IPS-18c (cell line): ENCODE data around the gene RFPL2.

Experiments used
- H3K4me3 ChIP-seq: 2 replicates; pipeline ENCODE4 v1.7.0; 2013; ENCODE audit warnings: low read depth, mild to moderate bottlenecking, low read length, moderate library complexity; ENCODE audit not compliant: insufficient read depth
- H3K9me3 ChIP-seq: one replicate; pipeline ENCODE4 v1.6.1; 2013; ENCODE audit warnings: mild to moderate bottlenecking, low read length, moderate library complexity; ENCODE audit not compliant: control insufficient read depth, insufficient read depth

Gene RFPL2

DNA sequence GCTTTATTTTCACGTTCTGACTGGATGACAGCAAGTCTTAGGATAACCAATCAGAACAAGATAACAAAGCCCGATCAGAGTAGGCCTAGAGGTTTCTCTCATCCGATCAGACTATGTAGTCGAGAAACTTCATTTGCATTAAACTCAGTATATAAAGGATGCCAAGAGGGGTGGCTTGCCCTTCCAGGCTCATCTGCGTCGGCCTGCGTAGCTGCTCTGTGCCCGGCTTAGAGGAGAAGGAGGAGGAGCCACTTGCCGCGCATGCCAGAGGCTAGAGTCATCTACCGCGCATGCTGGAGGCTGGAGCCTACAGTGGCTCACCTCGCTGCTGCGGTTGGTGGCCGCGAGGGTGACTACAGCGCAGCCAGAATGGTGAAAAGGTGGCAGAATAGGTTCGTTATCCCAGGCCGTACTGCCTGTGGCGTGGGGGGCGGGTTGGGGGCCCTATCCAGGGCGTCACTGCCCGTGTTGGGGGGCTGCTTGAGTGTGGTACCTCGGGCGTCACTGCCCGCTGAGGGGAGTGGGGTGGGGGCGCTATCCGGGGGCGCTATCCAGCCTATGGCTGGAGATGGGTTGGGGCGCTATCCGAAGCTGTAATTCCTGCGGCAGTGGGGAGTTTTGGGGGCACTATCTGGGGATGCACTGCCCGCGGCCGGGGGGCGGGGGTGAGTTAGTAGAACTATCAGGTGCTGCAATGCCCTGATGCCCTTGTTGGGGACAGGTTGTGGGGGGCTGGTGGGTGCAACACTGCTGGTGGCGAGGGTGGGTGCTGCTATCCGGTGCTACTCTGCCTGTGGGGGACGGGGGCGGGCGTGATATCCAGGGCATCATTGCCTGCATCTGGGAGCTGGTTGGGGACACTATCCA lies at the start of gene RFPL2:
RFPL2 (minus strand) TSS at position 218 of the 867 bp plus-strand sequence. CDS start 2,622 bp downstream, outside the sequence.
- H3K4me3 ChIP-seq: peak within 1 kb of the TSS; percentile 36

DNA sequence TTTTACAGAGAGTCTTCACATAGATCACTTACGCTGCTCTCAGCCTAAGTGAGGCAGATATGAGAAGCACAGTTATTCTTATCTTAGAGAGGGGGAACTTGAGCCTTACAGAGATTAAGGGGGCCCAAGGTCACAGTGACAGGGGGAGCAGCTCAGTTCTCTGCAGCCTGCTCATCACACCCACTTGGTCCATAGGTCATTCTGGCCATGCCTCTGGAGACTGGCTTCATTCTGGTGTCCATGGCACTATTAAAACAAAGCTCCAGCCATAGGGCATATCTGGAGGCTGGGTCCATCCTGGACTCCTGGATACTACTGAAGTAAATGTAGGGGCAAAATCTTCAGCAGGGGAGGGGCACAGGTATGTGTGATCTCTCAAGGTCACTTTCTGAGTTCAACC lies 44.4 kb upstream of the RFPL2 start:
- Histone ChIP-seq H3K4me3 (no peak overlapping the region), H3K9me3 (no peaks in the 10 kb centered on the region)

More for the DNA sequence above, at the start of gene RFPL2:
- H3K9me3 ChIP-seq: peaks cover 3% of the 10 kb centered on the region

DNA sequence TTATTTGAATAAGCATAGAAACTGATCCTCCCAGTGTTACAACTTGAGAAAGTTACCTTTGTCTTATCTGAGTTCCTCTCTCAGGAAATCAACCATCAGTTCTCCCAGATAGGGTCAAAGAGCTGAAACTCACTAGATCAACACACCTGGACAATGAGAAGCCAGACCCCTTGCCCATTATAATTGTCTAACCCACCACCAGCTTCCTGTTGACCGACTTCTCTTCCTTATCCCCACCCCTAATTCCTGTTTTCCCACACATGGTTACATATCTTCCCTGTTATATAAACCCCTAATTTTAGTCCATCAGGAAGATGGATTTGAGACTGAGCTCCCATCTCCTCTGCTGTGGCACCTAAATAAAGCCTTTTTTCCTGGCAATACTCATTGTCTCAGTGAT lies 43.4 kb upstream of the RFPL2 start:
- Histone ChIP-seq H3K9me3 (no peaks in the 10 kb centered on the region), H3K4me3 (no peak overlapping the region)

DNA sequence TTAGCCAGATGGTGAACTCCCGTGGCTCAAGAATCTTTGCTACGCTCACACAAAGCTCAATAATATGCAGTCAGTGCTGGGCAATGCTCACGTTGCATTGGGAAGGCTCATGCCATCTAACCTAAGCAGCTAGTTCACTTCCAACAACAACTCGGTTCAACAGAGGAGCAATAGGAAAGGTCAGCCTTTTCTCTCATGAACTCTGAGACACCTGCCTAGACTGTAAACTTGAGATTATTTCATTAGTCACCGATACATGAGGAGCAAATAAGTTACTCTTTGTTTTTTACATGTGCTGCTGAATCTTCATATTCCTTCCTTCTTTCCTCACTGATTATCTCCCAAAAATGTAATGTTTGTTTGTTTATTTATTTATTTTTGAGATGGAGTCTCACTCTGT lies 41.3 kb upstream of the RFPL2 start:
- Histone ChIP-seq H3K9me3 (no peaks in the 10 kb centered on the region), H3K4me3 (no peak overlapping the region)

DNA sequence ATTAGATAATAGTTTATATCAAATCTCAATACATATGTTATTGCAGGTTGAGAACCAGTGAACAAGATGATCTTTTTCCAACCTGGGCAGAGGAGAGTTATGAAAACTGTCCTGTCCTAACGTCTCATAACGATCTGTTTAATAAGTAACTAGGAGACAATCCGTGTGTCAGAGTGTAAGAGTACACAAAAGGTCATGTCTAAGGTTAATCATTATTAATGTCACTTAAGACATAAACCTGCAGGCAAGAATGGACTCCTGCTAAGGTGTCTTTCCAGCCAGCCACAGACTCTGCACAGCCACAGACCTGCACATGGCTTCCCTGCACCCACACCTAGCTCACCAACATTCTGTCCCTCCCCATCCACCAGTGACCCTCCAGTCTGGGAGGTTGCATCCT lies 40.2 kb upstream of the RFPL2 start:
- Histone ChIP-seq H3K4me3 (no peak overlapping the region), H3K9me3 (no peaks in the 10 kb centered on the region)

DNA sequence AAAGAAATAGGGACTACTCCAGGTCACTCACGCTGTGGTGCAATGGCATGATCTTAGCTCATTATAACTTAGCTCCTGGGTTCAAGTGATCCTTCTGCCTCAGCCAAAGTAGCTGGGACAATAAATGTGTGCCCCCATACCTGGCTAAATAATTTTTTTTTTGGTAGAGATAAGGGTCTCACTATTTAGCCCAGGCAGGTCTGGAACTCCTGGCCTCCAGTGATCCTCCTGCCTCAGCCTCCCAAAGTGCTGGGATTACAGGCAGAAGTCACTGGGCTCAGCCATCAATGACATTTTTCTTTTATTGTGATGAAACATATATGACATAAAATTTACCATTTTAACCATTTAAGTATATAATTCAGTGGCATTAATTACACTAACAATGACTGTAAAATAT lies 39.7 kb upstream of the RFPL2 start:
- no peak overlapping the region for H3K4me3 ChIP-seq
- H3K9me3 ChIP-seq: no peaks in the 10 kb centered on the region

DNA sequence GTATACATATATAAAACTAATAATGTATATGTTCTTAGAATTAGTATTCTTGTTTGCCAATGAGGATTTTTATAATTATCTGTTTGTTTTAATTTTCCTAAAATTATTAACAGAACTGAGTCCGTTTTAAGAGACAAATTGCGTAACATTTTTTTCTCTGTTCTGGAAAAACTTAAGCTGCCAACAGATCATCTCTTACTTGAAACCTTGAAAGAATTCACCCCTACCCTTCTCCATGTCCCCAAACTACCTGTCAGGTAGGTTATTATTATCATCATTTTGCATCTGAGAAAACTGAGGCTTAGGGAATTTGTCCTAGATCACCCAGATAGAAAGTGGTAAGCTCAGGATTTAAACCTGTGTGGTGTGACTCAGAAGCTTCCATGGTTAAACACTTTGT lies 35.6 kb upstream of the RFPL2 start:
- Histone ChIP-seq H3K9me3 (no peaks in the 10 kb centered on the region), H3K4me3 (no peak overlapping the region)

DNA sequence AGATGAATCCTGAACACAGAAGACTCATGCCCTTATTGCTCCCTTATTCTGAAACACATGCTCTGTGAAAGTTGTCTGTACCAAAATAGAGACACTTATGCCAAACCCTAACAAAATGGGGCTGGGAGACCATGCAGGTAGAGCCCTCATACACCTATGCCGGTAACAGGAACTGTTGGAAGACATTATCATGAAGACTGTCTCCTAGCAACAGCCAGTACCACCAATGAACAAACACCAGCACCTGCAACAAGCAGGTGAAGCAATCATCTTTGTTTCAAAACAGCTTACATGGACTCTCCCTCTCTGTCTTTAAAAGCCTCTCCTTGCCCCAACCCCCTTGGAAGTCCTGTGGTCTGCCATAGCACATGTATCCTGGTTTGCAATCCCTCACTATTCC lies 33.0 kb upstream of the RFPL2 start:
- no peak overlapping the region for H3K4me3 ChIP-seq
- H3K9me3 ChIP-seq: no peaks in the 10 kb centered on the region

DNA sequence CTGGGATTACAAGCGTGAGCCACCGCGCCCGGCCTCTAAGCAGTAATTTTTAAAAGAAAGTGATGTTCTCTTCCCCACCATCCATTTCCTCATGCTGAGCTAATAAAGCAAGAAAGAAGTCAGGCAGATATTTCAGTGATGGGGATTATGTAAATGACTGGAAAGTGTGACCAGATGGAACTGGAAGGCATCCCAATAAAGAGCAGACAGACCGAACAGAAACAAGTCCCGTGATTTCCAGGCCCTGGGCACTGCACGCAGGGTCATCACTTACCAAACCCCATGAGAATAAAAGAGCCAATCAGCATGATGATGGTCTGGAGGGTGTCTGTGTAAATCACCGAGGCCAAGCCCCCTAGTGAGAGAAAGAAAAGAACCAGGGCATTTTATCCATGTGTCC lies 32.1 kb upstream of the RFPL2 start:
- H3K9me3 ChIP-seq: no peaks in the 10 kb centered on the region

DNA sequence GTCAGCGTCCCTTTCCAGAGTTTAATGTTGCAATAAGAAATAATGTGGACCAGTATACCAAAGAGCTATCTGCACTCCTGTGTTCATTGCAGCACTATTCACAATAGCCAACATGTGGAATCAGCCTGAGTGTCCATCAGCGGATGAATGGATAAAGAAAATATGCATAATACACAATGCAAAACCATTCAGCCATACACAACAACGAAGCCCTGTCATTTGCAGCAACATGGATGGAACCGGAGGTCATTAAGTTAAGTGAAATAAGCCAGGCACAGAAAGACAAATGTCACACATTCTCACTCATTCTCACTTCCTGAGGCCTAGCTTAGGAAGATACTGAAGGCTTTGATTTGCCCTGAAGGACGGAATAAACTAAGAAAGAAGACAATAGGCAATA lies 28.2 kb upstream of the RFPL2 start:
- H3K4me3 ChIP-seq: no peak overlapping the region

More for the DNA sequence above, 32.1 kb upstream of the RFPL2 start:
- no peak overlapping the region for H3K4me3 ChIP-seq

DNA sequence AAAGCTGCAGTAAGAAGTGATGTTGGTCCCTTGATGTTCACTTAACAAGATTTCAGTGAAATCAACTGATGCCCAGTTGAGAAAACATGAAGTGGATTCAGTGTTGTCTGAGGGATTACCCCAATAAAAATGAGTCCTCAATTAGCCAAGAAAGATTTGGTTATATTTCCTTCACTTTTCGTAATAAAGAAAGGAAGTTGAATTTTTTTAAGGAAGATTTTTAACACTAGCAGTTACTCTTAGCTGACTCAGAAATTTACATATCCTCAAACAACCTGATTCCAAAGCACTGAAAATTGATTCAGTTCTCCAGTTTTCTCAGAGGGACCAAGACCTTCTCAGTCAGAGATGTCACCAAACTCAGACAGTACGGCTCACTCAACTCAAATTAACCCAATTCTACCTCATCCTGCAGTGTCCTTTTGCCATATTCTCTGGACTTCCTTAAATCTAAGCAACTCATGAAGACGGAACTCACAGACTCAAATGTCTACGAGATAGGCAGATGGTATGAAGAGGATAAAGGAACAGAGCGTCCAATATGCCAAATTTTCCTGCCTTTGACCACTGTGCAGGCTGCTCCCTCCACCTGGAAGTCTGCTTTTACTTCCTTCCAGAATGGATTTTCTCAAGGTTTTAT lies 27.4 kb upstream of the RFPL2 start:
- Histone ChIP-seq H3K4me3 (no peak overlapping the region), H3K9me3 (no peaks in the 10 kb centered on the region)

More for the DNA sequence above, 28.2 kb upstream of the RFPL2 start:
- no peaks in the 10 kb centered on the region for H3K9me3 ChIP-seq

DNA sequence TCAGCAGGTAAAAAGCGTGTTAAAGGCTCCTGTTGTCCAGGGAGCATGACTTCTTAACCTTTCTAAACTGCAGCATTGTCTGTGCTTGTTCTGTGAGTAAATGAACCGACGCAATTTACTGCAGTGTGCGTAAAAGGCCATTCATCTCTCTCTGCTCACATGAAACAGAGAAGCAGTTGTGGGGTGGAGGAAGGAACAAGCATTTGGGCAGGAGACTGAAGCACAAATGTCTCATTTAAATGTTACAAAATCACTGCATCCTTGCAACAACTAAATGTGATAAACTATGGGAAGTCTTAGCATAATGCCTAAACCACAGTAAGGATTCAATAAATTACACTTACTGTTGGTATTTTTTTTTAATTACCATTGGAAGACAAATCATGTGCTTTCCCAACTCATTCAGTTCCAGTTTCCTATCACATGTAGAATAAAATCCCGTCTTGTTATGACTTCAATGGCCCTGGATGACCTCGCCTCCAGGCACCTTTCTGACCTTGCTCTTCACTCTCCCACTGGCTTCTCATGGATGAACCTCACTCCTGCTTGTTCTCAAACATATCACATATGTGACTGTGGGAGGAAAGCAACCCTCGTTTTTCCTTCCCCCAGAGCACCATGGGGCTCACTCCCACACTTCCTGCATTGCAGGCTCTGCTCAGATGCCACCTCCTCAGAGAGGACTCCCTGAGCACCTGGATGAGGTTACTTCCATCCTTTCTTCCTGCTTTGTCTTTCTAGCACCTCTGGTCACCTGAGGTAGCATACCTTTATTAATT lies 21.6 kb upstream of the RFPL2 start:
- no peaks in the 10 kb centered on the region for H3K9me3 ChIP-seq
- H3K4me3 ChIP-seq: no peak overlapping the region

DNA sequence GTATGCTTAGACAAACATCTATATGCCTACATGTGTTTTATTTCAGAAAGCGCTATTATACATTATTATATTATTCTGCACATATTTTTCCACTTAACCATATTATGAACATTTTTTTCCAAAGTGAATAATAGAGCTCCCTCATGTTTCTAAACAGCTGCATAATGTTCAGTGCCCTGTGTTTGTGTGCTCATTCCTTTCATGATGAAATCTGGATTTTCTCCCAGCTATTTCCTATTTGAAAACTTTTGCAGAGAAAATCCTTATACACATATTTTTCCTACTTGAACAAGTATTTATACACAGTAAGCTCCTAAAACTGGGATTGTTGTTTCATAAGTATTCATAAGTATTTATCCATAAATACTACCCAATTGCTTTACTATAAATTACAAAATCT lies 18.1 kb upstream of the RFPL2 start:
- Histone ChIP-seq H3K4me3 (no peak overlapping the region), H3K9me3 (no peaks in the 10 kb centered on the region)

DNA sequence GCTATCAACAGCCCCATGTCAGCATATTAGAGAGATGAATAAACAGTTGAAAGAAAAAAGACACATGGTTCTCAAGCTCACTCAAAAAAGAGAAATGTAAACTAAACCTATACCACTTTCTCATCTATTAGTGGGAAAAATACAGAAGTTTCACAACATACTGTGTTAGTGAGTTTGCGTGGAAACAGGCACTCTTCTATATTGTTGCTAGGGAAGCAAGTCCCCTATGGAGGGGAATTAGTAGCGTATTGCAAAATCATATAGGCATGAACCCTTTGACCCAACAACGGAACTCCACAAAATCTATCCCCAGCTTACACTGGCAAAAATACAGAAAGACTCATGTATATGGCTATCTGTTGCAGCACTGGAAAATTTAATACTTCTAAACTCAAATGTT lies 14.2 kb upstream of the RFPL2 start:
- H3K9me3 ChIP-seq: no peaks in the 10 kb centered on the region
- H3K4me3 ChIP-seq: no peak overlapping the region

DNA sequence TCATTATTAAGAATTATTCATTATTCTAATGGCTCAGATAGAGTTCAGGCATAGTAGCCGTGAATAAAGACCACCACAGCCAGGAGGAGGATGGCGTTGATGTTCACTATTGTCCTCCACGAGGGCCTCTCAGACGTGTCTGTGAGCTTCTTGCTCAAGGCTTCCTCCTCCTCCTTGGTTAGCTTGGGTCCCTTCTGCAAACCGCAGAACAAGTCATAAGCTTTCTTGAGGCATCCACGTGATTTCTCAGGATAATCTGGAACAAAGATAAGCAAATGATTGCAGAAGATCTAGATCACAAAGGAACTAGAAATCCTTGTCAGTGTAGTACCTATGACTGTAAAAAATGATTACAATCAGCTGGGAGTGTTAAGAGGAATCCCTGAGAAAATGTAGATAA lies 13.6 kb upstream of the RFPL2 start:
- Histone ChIP-seq H3K4me3 (no peak overlapping the region), H3K9me3 (no peaks in the 10 kb centered on the region)

DNA sequence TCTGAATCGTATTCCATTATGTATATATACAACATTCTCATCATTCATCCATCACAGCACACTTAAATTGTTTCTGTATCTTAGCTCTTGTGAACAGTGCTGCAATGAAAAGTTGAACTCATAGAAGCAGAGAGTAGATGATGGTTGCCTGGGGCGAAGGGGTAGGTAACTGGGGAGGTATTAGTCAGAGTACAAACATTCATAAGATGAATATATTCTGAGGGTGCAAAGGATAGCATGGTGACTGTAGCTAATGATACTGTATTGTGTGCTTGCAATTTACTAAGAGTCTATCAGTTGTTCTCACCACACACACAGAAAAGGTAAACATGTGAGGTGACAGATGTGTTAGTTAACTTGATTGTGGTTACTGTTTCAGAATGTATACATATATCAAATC lies 12.6 kb upstream of the RFPL2 start:
- Histone ChIP-seq H3K4me3 (no peak overlapping the region), H3K9me3 (no peaks in the 10 kb centered on the region)

DNA sequence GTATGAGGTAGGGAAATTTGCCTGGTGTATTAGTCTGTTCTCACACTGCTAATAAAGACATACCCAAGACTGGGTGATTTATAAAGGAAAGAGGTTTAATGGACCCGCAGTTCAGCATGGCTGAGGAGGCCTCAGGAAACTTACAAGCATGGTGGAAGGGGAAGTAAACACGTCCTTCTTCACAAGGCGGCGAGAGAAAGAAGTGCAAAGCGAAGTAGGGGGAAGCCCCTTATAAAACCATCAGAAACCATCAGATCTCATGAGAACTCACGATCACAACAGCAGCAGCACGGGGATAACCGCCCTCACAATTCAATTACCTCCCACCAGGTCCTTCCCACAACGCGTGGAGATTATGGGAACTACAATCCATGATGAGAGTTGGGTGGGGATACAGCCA lies 12.0 kb upstream of the RFPL2 start:
- Histone ChIP-seq H3K9me3 (no peaks in the 10 kb centered on the region), H3K4me3 (no peak overlapping the region)

DNA sequence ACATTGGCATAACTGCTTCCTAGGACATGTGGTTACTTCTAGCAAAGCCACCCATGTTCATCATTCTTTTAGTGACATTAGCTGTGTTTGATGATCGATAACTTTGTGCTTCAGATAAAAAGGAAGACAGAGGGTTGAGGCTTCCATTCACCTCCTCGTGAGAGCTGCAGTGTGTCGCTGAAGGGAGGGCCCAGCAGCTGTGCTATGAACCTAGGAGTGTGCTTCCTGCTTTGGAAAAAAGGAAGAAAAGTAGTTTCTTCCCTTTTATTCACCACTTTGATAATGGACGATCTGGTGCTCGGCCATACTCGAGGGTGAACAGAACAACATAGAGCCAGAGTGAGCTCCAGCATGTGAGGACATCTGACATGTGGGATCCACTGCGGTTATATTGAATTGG lies 6.1 kb upstream of the RFPL2 start:
- no peaks in the 10 kb centered on the region for H3K9me3 ChIP-seq
- no peak overlapping the region for H3K4me3 ChIP-seq
